K562 (cell line): ENCODE measurements around the gene CHCHD6. TPM values are rescaled to one million over a fixed set of nuclear protein-coding genes. Genes with fewer than 3 reads are reported as not detected.

Experiments used
- ATAC-seq: fragments of 200-7000 bp; cut with Tn5 transposase; 3 replicates; pipeline ENCODE4 v1.9.1; 2020; ENCODE audit warnings: moderate library complexity
- BruUV-seq: library from RNA; stranded (reverse); fragments of 400-500 nt; replicated peaks from 2 replicates; lab custom pipeline; 2021; lab: Mats Ljungman, UMichigan
- CTCF ChIA-PET: fragments of 300-600 bp; formaldehyde crosslinking; extraction: SDS; loops from one replicate; lab custom pipeline; 2021; ENCODE audit warnings: low intra/inter-chr PET ratio; lab: Yijun Ruan, JAX
- POLR2A ChIA-PET: fragments of 300-600, 350-650 bp; sonication (Branson Sonifier 250); formaldehyde crosslinking; extraction: SDS; loops from one replicate; lab custom pipeline; 2021; ENCODE audit warnings: antibody characterized with exemption, inconsistent platforms; lab: Yijun Ruan, JAX
- DNase-seq, 4 experiments: peaks; one replicate each; pipeline versions ENCODE4 v3.0.0 to v3.0.0-alpha.2; 2011 to 2018; ENCODE audit warnings: low spot score in 3 of 4, mixed read lengths in 3 of 4; ENCODE audit errors: extremely low read depth in 1 of 4
- FAIRE-seq: peaks from 2 replicates; lab custom pipeline; 2011; peaks lifted over from hg19 to GRCh38; lab: Jason Lieb, UNC
- H2AFZ ChIP-seq: 2 replicates; pipeline ENCODE4 v1.6.0; 2011; ENCODE audit warnings: low read depth, low read length, control low read depth, inconsistent platforms
- H3K27ac ChIP-seq: fragments of 200-600 bp; 3 replicates; pipeline ENCODE4 v1.8.0; 2011; ENCODE audit warnings: low read depth, mild to moderate bottlenecking, control low read depth, inconsistent platforms, low read length, moderate library complexity, mixed read lengths; ENCODE audit errors: extremely low read depth
- H3K27me3 ChIP-seq, 2 experiments: fragments of 300-600 bp in 1 of 2; 2 replicates in 1 of 2; 3 replicates in 1 of 2; pipeline versions ENCODE4 v1.6.0 to v1.8.0; 2011; ENCODE audit warnings: inconsistent platforms in 2 of 2, low read length in 2 of 2, mild to moderate bottlenecking in 1 of 2, mixed read lengths in 1 of 2, moderate library complexity in 1 of 2; ENCODE audit not compliant: control insufficient read depth in 2 of 2, insufficient read depth in 2 of 2
- H3K36me3 ChIP-seq: fragments of 300-600 bp; 3 replicates; pipeline ENCODE4 v1.8.0; 2011; ENCODE audit warnings: mild to moderate bottlenecking, low read length, inconsistent platforms; ENCODE audit not compliant: control insufficient read depth, insufficient read depth
- H3K4me1 ChIP-seq, 2 experiments: fragments of 200-600 bp in 1 of 2; replicated peaks in 1 of 2; 2 replicates in 1 of 2; 3 replicates in 1 of 2; pipeline versions ENCODE4 v1.5.1 to v1.8.0; 2011; ENCODE audit warnings: inconsistent platforms in 2 of 2, low read length in 2 of 2, mild to moderate bottlenecking in 1 of 2, mixed read lengths in 1 of 2, moderate library complexity in 1 of 2; ENCODE audit not compliant: control insufficient read depth in 2 of 2, insufficient read depth in 2 of 2
- H3K4me2 ChIP-seq: 2 replicates; pipeline ENCODE4 v1.6.1; 2011; ENCODE audit warnings: low read length, control low read depth, inconsistent platforms, mixed read lengths; ENCODE audit not compliant: insufficient read depth
- H3K4me3 ChIP-seq: fragments of 200-600 bp; sonication (generic), shearing (Covaris generic); 2 replicates; pipeline ENCODE4 v1.5.1; 2016; ENCODE audit warnings: control low read depth, inconsistent platforms
- H3K79me2 ChIP-seq: fragments of 200-600 bp; 3 replicates; pipeline ENCODE4 v1.8.0; 2011; ENCODE audit warnings: low read length, inconsistent platforms; ENCODE audit not compliant: control insufficient read depth, insufficient read depth
- H3K9ac ChIP-seq, 2 experiments: 2 replicates each; pipeline versions ENCODE4 v1.6.0 to v1.6.1; 2011; ENCODE audit warnings: low read depth in 2 of 2, low read length in 2 of 2, control low read depth in 1 of 2, inconsistent platforms in 1 of 2, mild to moderate bottlenecking in 1 of 2, mixed read lengths in 1 of 2; ENCODE audit not compliant: insufficient read depth in 1 of 2
- H3K9me1 ChIP-seq: one replicate; pipeline ENCODE4 v1.6.0; 2011; ENCODE audit warnings: inconsistent platforms, mild to moderate bottlenecking, low read length, moderate library complexity; ENCODE audit not compliant: control insufficient read depth, insufficient read depth
- H3K9me3 ChIP-seq: replicated peaks from 2 replicates; pipeline ENCODE4 v1.5.1; 2011; ENCODE audit warnings: low read depth, low read length, inconsistent platforms; ENCODE audit not compliant: control insufficient read depth, insufficient read depth
- H4K20me1 ChIP-seq: replicated peaks from 2 replicates; pipeline ENCODE4 v1.6.1; 2011; ENCODE audit warnings: low read length, inconsistent platforms, mixed read lengths; ENCODE audit not compliant: control insufficient read depth, insufficient read depth
- MCM7 ChIP-seq, 2 experiments: fragments of 450-650 bp; IDR thresholded peaks; 2 replicates each; pipeline ENCODE4 v1.6.1; 2016 to 2018
- NFIX ChIP-seq: fragments of 250-450 bp; sonication (Bioruptor Pico); IDR thresholded peaks from 2 replicates; pipeline ENCODE4 v1.4.0; 2020; ENCODE audit warnings: low read depth, mild to moderate bottlenecking, moderate library complexity
- POLR2AphosphoS2 ChIP-seq: IDR thresholded peaks from 2 replicates; pipeline ENCODE4 v1.6.1; 2012; ENCODE audit warnings: low read length, improper control_type of control experiment
- RBM39 ChIP-seq: fragments of 200-400 bp; formaldehyde crosslinking; optimal IDR thresholded peaks from 2 replicates; pipeline ENCODE3; 2018; ENCODE audit warnings: low read depth, low read length
- RFX5 ChIP-seq: IDR thresholded peaks from 2 replicates; pipeline ENCODE4 v1.6.1; 2011; ENCODE audit warnings: low read depth, mild to moderate bottlenecking, improper control_type of control experiment, low read length
- TAF7 ChIP-seq: fragments of 450-650 bp; IDR thresholded peaks from 2 replicates; pipeline ENCODE4 v1.6.1; 2016; ENCODE audit warnings: missing genetic modification characterization, missing compliant biosample characterization
- ZNF232 ChIP-seq: sonication (generic); formaldehyde crosslinking; IDR thresholded peaks from 2 replicates; pipeline ENCODE4 v1.8.0; 2022; ENCODE audit warnings: mild to moderate bottlenecking, missing genetic modification reagents
- ZNF282 ChIP-seq: sonication (generic); formaldehyde crosslinking; IDR thresholded peaks from 2 replicates; pipeline ENCODE4 v1.8.1; 2023; ENCODE audit warnings: missing genetic modification reagents
- WGBS: fragments of 100-300 bp; shearing (Covaris generic); methylation state at CpG from one replicate; pipeline ENCODE4 v1.1.6; 2016; ENCODE audit warnings: low coverage, mixed read lengths; ENCODE audit not compliant: insufficient coverage; ENCODE audit errors: missing lambda C conversion rate; 5-methylcytosine and 5-hydroxymethylcytosine counted together
- in situ Hi-C: fragments of 300-500 bp; cut with MboI; formaldehyde crosslinking; loops from 4 replicates; pipeline ENCODE4 v1.15.0; 2018; ENCODE audit warnings: inconsistent platforms, mixed read lengths
- intact Hi-C: fragments of 100-400 bp; cut with micrococcal nuclease; formaldehyde crosslinking; loops from 2 replicates; pipeline ENCODE4 v1.14.2; 2022
- polyA plus RNA-seq, 8 experiments: library from polyadenylated mRNA; depleted of rRNA in 4 of 8; stranded (reverse) in 5 of 8; unstranded in 3 of 8; fragments of >200 nt; fragmentation: Nextera tagmentation in 2 of 8; fragmentation: Illumina TruSeq in 1 of 8; extraction: Ambion mirVana in 2 of 8; extraction: Trizol in 1 of 8; gene quantifications; 2 replicates each; pipeline versions ENCODE4 v1.2.1 to v1.2.3, GENCODE V29; 2011 to 2014; ENCODE audit warnings: inconsistent platforms in 1 of 8, missing spikeins in 1 of 8
- total RNA-seq, 7 experiments: library from RNA; depleted of rRNA in 6 of 7; stranded (reverse); fragments of >200 nt in 6 of 7; fragmentation: Illumina TruSeq in 2 of 7; extraction: Trizol in 2 of 7; gene quantifications; 2 replicates each; pipeline versions ENCODE4 v1.2.1 to v1.2.3, GENCODE V29; 2011 to 2021; ENCODE audit warnings: low replicate concordance in 1 of 7
- TF ChIP-seq, protein P1 (sequence below): fragments of 250-450 bp; sonication (Bioruptor Pico); IDR thresholded peaks from 2 replicates; pipeline ENCODE4 v1.5.0; 2020; ENCODE audit warnings: mild to moderate bottlenecking
- TF ChIP-seq, protein P2 (sequence below): fragments of 250-450 bp; sonication (Bioruptor Pico); IDR thresholded peaks from 2 replicates; pipeline ENCODE4 v1.4.0; 2020
- TF ChIP-seq, protein P3 (sequence below): IDR thresholded peaks from 3 replicates; pipeline ENCODE4 v1.6.1; 2011; ENCODE audit warnings: borderline replicate concordance, mild to moderate bottlenecking; ENCODE audit not compliant: insufficient read length, insufficient read depth
- TF ChIP-seq, protein P4 (sequence below), 2 experiments: fragments of 250-450 bp in 1 of 2; fragments of 450-650 bp in 1 of 2; sonication (Bioruptor Pico) in 1 of 2; IDR thresholded peaks; 2 replicates each; pipeline versions ENCODE4 v1.6.1 to v1.8.0; 2016 to 2021; ENCODE audit warnings: mild to moderate bottlenecking in 2 of 2, moderate library complexity in 2 of 2, missing compliant biosample characterization in 1 of 2, missing genetic modification characterization in 1 of 2
- TF ChIP-seq, protein P5 (sequence below): sonication (generic); formaldehyde crosslinking; IDR thresholded peaks from 2 replicates; pipeline ENCODE4 v1.8.1; 2023; ENCODE audit warnings: mild to moderate bottlenecking, missing genetic modification reagents

CHCHD6 gene
- total and polyA plus RNA-seq, 9 of the 15 experiments (the other 6 are each of a cell fraction or from before 2014, with no cell fraction given) = 4.6 to 18.6 (median 10.9) TPM

DNA sequence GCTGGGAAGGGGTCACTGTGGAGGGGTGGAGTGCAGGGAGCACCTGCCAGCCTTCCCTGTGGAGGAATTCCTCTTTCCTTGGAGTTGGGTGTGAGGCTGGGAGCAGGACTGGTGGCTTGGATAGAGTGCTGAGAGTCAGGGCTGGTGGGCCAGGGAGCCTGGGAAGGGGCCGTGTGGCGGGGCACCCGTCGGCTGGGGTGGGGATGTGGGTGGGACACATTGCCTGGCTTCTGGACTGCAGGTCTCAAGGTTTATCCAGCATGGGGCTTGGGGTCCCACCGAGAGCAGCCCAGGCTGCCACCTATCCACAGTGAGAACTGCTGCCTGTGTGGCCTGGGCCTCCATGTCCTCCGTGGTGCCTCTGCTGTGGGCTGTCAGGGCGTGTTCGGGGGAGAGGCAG lies 283.6 kb downstream of the CHCHD6 start:
- Histone ChIP-seq H3K4me3 (no peak overlapping the region), H3K4me2 (no peak overlapping the region), H3K36me3 (peaks cover 49% of the 10 kb centered on the region; the same call in 2 of the 3 replicates), H3K4me1 (peaks cover 15 to 67% of the 10 kb centered on the region in 2 experiments), H3K9ac (0 out of 4 replicates have a peak overlapping the region, but pooled peaks of 1 of the 2 experiments have one; percentile 17), H3K27me3 (no peaks in the 10 kb centered on the region), H3K9me1 (peaks cover 17% of the 10 kb centered on the region), H3K27ac (no peak overlapping the region), H2AFZ (no peak overlapping the region), H3K9me3 (no peaks in the 10 kb centered on the region), H3K79me2 (peaks cover 87% of the 10 kb centered on the region), H4K20me1 (peaks cover 58% of the 10 kb centered on the region)
- POLR2A ChIA-PET = no interaction called here
- no TSS peak for BruUV-seq
- DNase-seq = no peak
- no peak for FAIRE-seq
- intact Hi-C loops = loop anchor here (10.0 kb wide), 1 partner anchor 303 kb away; no protein-coding TSS in a partner anchor
- CTCF ChIA-PET = no interaction called here
- ATAC-seq = no peak
- in situ Hi-C loops = no loop called here
- 100% methylated on average over 4 of the region's 8 CpGs for WGBS
- TF ChIP-seq, protein P1, sequence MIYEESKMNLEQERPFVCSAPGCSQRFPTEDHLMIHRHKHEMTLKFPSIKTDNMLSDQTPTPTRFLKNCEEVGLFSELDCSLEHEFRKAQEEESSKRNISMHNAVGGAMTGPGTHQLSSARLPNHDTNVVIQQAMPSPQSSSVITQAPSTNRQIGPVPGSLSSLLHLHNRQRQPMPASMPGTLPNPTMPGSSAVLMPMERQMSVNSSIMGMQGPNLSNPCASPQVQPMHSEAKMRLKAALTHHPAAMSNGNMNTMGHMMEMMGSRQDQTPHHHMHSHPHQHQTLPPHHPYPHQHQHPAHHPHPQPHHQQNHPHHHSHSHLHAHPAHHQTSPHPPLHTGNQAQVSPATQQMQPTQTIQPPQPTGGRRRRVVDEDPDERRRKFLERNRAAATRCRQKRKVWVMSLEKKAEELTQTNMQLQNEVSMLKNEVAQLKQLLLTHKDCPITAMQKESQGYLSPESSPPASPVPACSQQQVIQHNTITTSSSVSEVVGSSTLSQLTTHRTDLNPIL (CRISPR knock-in tag) = no peak
- TF ChIP-seq POLR2AphosphoS2 (no peak), ZNF232 (CRISPR knock-in tag) (no peak), MCM7 (IDR thresholded peaks at IDR 0.05) (no peak), ZNF282 (CRISPR knock-in tag) (no peak), NFIX (CRISPR knock-in tag) (no peak), RBM39 (no peak), TAF7 (tag) (no peak), RFX5 (no peak)
- TF ChIP-seq, protein P2, sequence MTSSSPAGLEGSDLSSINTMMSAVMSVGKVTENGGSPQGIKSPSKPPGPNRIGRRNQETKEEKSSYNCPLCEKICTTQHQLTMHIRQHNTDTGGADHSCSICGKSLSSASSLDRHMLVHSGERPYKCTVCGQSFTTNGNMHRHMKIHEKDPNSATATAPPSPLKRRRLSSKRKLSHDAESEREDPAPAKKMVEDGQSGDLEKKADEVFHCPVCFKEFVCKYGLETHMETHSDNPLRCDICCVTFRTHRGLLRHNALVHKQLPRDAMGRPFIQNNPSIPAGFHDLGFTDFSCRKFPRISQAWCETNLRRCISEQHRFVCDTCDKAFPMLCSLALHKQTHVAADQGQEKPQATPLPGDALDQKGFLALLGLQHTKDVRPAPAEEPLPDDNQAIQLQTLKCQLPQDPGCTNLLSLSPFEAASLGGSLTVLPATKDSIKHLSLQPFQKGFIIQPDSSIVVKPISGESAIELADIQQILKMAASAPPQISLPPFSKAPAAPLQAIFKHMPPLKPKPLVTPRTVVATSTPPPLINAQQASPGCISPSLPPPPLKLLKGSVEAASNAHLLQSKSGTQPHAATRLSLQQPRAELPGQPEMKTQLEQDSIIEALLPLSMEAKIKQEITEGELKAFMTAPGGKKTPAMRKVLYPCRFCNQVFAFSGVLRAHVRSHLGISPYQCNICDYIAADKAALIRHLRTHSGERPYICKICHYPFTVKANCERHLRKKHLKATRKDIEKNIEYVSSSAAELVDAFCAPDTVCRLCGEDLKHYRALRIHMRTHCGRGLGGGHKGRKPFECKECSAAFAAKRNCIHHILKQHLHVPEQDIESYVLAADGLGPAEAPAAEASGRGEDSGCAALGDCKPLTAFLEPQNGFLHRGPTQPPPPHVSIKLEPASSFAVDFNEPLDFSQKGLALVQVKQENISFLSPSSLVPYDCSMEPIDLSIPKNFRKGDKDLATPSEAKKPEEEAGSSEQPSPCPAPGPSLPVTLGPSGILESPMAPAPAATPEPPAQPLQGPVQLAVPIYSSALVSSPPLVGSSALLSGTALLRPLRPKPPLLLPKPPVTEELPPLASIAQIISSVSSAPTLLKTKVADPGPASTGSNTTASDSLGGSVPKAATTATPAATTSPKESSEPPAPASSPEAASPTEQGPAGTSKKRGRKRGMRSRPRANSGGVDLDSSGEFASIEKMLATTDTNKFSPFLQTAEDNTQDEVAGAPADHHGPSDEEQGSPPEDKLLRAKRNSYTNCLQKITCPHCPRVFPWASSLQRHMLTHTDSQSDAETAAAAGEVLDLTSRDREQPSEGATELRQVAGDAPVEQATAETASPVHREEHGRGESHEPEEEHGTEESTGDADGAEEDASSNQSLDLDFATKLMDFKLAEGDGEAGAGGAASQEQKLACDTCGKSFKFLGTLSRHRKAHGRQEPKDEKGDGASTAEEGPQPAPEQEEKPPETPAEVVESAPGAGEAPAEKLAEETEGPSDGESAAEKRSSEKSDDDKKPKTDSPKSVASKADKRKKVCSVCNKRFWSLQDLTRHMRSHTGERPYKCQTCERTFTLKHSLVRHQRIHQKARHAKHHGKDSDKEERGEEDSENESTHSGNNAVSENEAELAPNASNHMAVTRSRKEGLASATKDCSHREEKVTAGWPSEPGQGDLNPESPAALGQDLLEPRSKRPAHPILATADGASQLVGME (CRISPR knock-in tag) = no peak
- TF ChIP-seq, protein P3, sequence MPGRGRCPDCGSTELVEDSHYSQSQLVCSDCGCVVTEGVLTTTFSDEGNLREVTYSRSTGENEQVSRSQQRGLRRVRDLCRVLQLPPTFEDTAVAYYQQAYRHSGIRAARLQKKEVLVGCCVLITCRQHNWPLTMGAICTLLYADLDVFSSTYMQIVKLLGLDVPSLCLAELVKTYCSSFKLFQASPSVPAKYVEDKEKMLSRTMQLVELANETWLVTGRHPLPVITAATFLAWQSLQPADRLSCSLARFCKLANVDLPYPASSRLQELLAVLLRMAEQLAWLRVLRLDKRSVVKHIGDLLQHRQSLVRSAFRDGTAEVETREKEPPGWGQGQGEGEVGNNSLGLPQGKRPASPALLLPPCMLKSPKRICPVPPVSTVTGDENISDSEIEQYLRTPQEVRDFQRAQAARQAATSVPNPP = no peak
- TF ChIP-seq, protein P4, sequence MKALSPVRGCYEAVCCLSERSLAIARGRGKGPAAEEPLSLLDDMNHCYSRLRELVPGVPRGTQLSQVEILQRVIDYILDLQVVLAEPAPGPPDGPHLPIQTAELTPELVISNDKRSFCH (CRISPR knock-in tag; IDR thresholded peaks at IDR 0.05) = no peak
- TF ChIP-seq, protein P4 (tag; IDR thresholded peaks at IDR 0.05) = no peak
- TF ChIP-seq, protein P5, sequence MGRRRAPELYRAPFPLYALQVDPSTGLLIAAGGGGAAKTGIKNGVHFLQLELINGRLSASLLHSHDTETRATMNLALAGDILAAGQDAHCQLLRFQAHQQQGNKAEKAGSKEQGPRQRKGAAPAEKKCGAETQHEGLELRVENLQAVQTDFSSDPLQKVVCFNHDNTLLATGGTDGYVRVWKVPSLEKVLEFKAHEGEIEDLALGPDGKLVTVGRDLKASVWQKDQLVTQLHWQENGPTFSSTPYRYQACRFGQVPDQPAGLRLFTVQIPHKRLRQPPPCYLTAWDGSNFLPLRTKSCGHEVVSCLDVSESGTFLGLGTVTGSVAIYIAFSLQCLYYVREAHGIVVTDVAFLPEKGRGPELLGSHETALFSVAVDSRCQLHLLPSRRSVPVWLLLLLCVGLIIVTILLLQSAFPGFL (CRISPR knock-in tag) = no peak
